ENCODE measurements around the gene ATP5ME. TPM values are rescaled to one million over a fixed set of nuclear protein-coding genes. Genes with fewer than 3 reads are reported as not detected.

The ATP5ME gene
- total and polyA plus RNA-seq, 2 of the 13 experiments (the other 11 are each of a cell fraction or from before 2014, with no cell fraction given), result 305 to 753 TPM

GRCh38 chr4:681736-682451 is 7.8 kb upstream of the ATP5ME start (continued):
- TF ChIP-seq ZNF639 (CRISPR knock-in tag; conservative IDR thresholded peaks at IDR 0.05) (0 out of 2 replicates have a peak, but pooled peaks have one; percentile 35), E2F5 (CRISPR knock-in tag; conservative IDR thresholded peaks at IDR 0.05) (no peak), ARID5B (CRISPR knock-in tag; IDR thresholded peaks at IDR 0.05) (peak; percentile 22; the same call in 1 of the 2 replicates), HNF4A (CRISPR knock-in tag; IDR thresholded peaks at IDR 0.05) (peak; percentile 58), BATF2 (CRISPR knock-in tag; IDR thresholded peaks at IDR 0.05) (no peak), ZNF749 (CRISPR knock-in tag; IDR thresholded peaks at IDR 0.05; ENCODE audit: borderline replicate concordance) (no peak), ZFP62 (CRISPR knock-in tag; IDR thresholded peaks at IDR 0.05) (no peak), SIN3A (IDR thresholded peaks at IDR 0.05; ENCODE audit: borderline replicate concordance, low read depth, low read length) (peak; percentile 3; the same call in 1 of the 2 replicates), ZNF512B (CRISPR knock-in tag; IDR thresholded peaks at IDR 0.05; ENCODE audit: borderline replicate concordance) (no peak), ATF7-NPFF (CRISPR knock-in tag; IDR thresholded peaks at IDR 0.05; ENCODE audit: low read depth) (peak; percentile 5; the same call in 1 of the 2 replicates), KDM3A (CRISPR knock-in tag; IDR thresholded peaks at IDR 0.05; ENCODE audit: low read depth) (peak; percentile 30; the same call in 1 of the 2 replicates), DMTF1 (CRISPR knock-in tag; IDR thresholded peaks at IDR 0.05) (no peak), ZNF33B (CRISPR knock-in tag; IDR thresholded peaks at IDR 0.05) (0 out of 2 replicates have a peak, but pooled peaks have one; percentile 72), ZNF563 (CRISPR knock-in tag; IDR thresholded peaks at IDR 0.05) (0 out of 2 replicates have a peak, but pooled peaks have one; percentile 28), AGO2 (optimal IDR thresholded peaks at IDR 0.05; ENCODE audit: low read depth, low read length) (peak; percentile 48), FOSL2 (CRISPR knock-in tag; IDR thresholded peaks at IDR 0.05) (no peak)

Measured in HepG2 (cell line).